ENCODE data around the gene CBX8. TPM values are rescaled to one million over a fixed set of nuclear protein-coding genes. Genes with fewer than 3 reads are reported as not detected.

The CBX8 gene
- total RNA-seq, 1 donor from 2014 or later = 2.7 TPM

GRCh38 chr17:79842656-79843473 is 46.0 kb upstream of the CBX8 start:
- no peak for TF ChIP-seq CTCF (IDR thresholded peaks at IDR 0.05; ENCODE audit: insufficient read depth, low read length, poor library complexity, severe bottlenecking)
- H3K4me3 ChIP-seq (ENCODE audit: low read depth, low read length) = no peak overlapping the region

GRCh38 chr17:79842136-79842655 is 45.3 kb upstream of the CBX8 start:
- Histone ChIP-seq H3K36me3 (ENCODE audit: control insufficient read depth, insufficient read depth, low read length) (no peaks in the 10 kb centered on the region), H3K4me3 (ENCODE audit: low read depth, low read length) (no peak overlapping the region), H3K27me3 (ENCODE audit: control insufficient read depth, insufficient read depth, low read length) (peaks cover 58% of the 10 kb centered on the region)
- no peak for TF ChIP-seq CTCF (IDR thresholded peaks at IDR 0.05; ENCODE audit: insufficient read depth, low read length, poor library complexity, severe bottlenecking)
- no peak for DNase-seq (ENCODE audit: low read depth)

More at GRCh38 chr17:79842656-79843473, 46.0 kb upstream of the CBX8 start:
- DNase-seq (ENCODE audit: low read depth) = no peak
- peaks cover 58% of the 10 kb centered on the region for H3K27me3 ChIP-seq (ENCODE audit: control insufficient read depth, insufficient read depth, low read length)
- H3K36me3 ChIP-seq (ENCODE audit: control insufficient read depth, insufficient read depth, low read length) = no peaks in the 10 kb centered on the region

GRCh38 chr17:79841369-79842135 is 44.7 kb upstream of the CBX8 start:
- Histone ChIP-seq H3K27me3 (ENCODE audit: control insufficient read depth, insufficient read depth, low read length) (peaks cover 58% of the 10 kb centered on the region), H3K36me3 (ENCODE audit: control insufficient read depth, insufficient read depth, low read length) (no peaks in the 10 kb centered on the region), H3K4me3 (ENCODE audit: low read depth, low read length) (no peak overlapping the region)
- no peak for TF ChIP-seq CTCF (IDR thresholded peaks at IDR 0.05; ENCODE audit: insufficient read depth, low read length, poor library complexity, severe bottlenecking)
- no peak for DNase-seq (ENCODE audit: low read depth)

- no peak for TF ChIP-seq CTCF (IDR thresholded peaks at IDR 0.05; ENCODE audit: insufficient read depth, low read length, poor library complexity, severe bottlenecking)
- Histone ChIP-seq H3K27me3 (ENCODE audit: control insufficient read depth, insufficient read depth, low read length) (peaks cover 56% of the 10 kb centered on the region), H3K4me3 (ENCODE audit: low read depth, low read length) (no peak overlapping the region), H3K36me3 (ENCODE audit: control insufficient read depth, insufficient read depth, low read length) (no peaks in the 10 kb centered on the region)
- no peak for DNase-seq (ENCODE audit: low read depth)
These were observed 44.1 kb upstream of the CBX8 start for GRCh38 chr17:79840989-79841286.

GRCh38 chr17:79840269-79840988 is 43.6 kb upstream of the CBX8 start:
- H3K4me3 ChIP-seq (ENCODE audit: low read depth, low read length) = no peak overlapping the region
- peak; percentile 1 for TF ChIP-seq CTCF (IDR thresholded peaks at IDR 0.05; ENCODE audit: insufficient read depth, low read length, poor library complexity, severe bottlenecking)
- DNase-seq (ENCODE audit: low read depth) = no peak
- H3K27me3 ChIP-seq (ENCODE audit: control insufficient read depth, insufficient read depth, low read length) = peaks cover 54% of the 10 kb centered on the region
- H3K36me3 ChIP-seq (ENCODE audit: control insufficient read depth, insufficient read depth, low read length) = no peaks in the 10 kb centered on the region
